K562 (cell line): ENCODE measurements around the gene EDN2. TPM values are rescaled to one million over a fixed set of nuclear protein-coding genes. Genes with fewer than 3 reads are reported as not detected.

Experiments
- ATAC-seq: fragments of 200-7000 bp; cut with Tn5 transposase; 3 replicates; pipeline ENCODE4 v1.9.1; 2020; ENCODE audit warnings: moderate library complexity
- BruUV-seq: library from RNA; stranded (reverse); fragments of 400-500 nt; replicated peaks from 2 replicates; lab custom pipeline; 2021; lab: Mats Ljungman, UMichigan
- CTCF ChIA-PET: fragments of 300-600 bp; formaldehyde crosslinking; extraction: SDS; loops from one replicate; lab custom pipeline; 2021; ENCODE audit warnings: low intra/inter-chr PET ratio; lab: Yijun Ruan, JAX
- POLR2A ChIA-PET: fragments of 300-600, 350-650 bp; sonication (Branson Sonifier 250); formaldehyde crosslinking; extraction: SDS; loops from one replicate; lab custom pipeline; 2021; ENCODE audit warnings: antibody characterized with exemption, inconsistent platforms; lab: Yijun Ruan, JAX
- DNase-seq, 4 experiments: peaks; one replicate each; pipeline versions ENCODE4 v3.0.0 to v3.0.0-alpha.2; 2011 to 2018; ENCODE audit warnings: low spot score in 3 of 4, mixed read lengths in 3 of 4; ENCODE audit errors: extremely low read depth in 1 of 4
- FAIRE-seq: peaks from 2 replicates; lab custom pipeline; 2011; peaks lifted over from hg19 to GRCh38; lab: Jason Lieb, UNC
- H2AFZ ChIP-seq: 2 replicates; pipeline ENCODE4 v1.6.0; 2011; ENCODE audit warnings: low read depth, low read length, control low read depth, inconsistent platforms
- H3K27ac ChIP-seq: fragments of 200-600 bp; 3 replicates; pipeline ENCODE4 v1.8.0; 2011; ENCODE audit warnings: low read depth, mild to moderate bottlenecking, control low read depth, inconsistent platforms, low read length, moderate library complexity, mixed read lengths; ENCODE audit errors: extremely low read depth
- H3K27me3 ChIP-seq, 2 experiments: fragments of 300-600 bp in 1 of 2; 2 replicates in 1 of 2; 3 replicates in 1 of 2; pipeline versions ENCODE4 v1.6.0 to v1.8.0; 2011; ENCODE audit warnings: inconsistent platforms in 2 of 2, low read length in 2 of 2, mild to moderate bottlenecking in 1 of 2, mixed read lengths in 1 of 2, moderate library complexity in 1 of 2; ENCODE audit not compliant: control insufficient read depth in 2 of 2, insufficient read depth in 2 of 2
- H3K36me3 ChIP-seq: fragments of 300-600 bp; 3 replicates; pipeline ENCODE4 v1.8.0; 2011; ENCODE audit warnings: mild to moderate bottlenecking, low read length, inconsistent platforms; ENCODE audit not compliant: control insufficient read depth, insufficient read depth
- H3K4me1 ChIP-seq, 2 experiments: fragments of 200-600 bp in 1 of 2; replicated peaks in 1 of 2; 2 replicates in 1 of 2; 3 replicates in 1 of 2; pipeline versions ENCODE4 v1.5.1 to v1.8.0; 2011; ENCODE audit warnings: inconsistent platforms in 2 of 2, low read length in 2 of 2, mild to moderate bottlenecking in 1 of 2, mixed read lengths in 1 of 2, moderate library complexity in 1 of 2; ENCODE audit not compliant: control insufficient read depth in 2 of 2, insufficient read depth in 2 of 2
- H3K4me2 ChIP-seq: 2 replicates; pipeline ENCODE4 v1.6.1; 2011; ENCODE audit warnings: low read length, control low read depth, inconsistent platforms, mixed read lengths; ENCODE audit not compliant: insufficient read depth
- H3K4me3 ChIP-seq: fragments of 200-600 bp; sonication (generic), shearing (Covaris generic); 2 replicates; pipeline ENCODE4 v1.5.1; 2016; ENCODE audit warnings: control low read depth, inconsistent platforms
- H3K79me2 ChIP-seq: fragments of 200-600 bp; 3 replicates; pipeline ENCODE4 v1.8.0; 2011; ENCODE audit warnings: low read length, inconsistent platforms; ENCODE audit not compliant: control insufficient read depth, insufficient read depth
- H3K9ac ChIP-seq, 2 experiments: 2 replicates each; pipeline versions ENCODE4 v1.6.0 to v1.6.1; 2011; ENCODE audit warnings: low read depth in 2 of 2, low read length in 2 of 2, control low read depth in 1 of 2, inconsistent platforms in 1 of 2, mild to moderate bottlenecking in 1 of 2, mixed read lengths in 1 of 2; ENCODE audit not compliant: insufficient read depth in 1 of 2
- H3K9me1 ChIP-seq: one replicate; pipeline ENCODE4 v1.6.0; 2011; ENCODE audit warnings: inconsistent platforms, mild to moderate bottlenecking, low read length, moderate library complexity; ENCODE audit not compliant: control insufficient read depth, insufficient read depth
- H3K9me3 ChIP-seq: replicated peaks from 2 replicates; pipeline ENCODE4 v1.5.1; 2011; ENCODE audit warnings: low read depth, low read length, inconsistent platforms; ENCODE audit not compliant: control insufficient read depth, insufficient read depth
- H4K20me1 ChIP-seq: replicated peaks from 2 replicates; pipeline ENCODE4 v1.6.1; 2011; ENCODE audit warnings: low read length, inconsistent platforms, mixed read lengths; ENCODE audit not compliant: control insufficient read depth, insufficient read depth
- DDX20 ChIP-seq: fragments of 450-650 bp; IDR thresholded peaks from 2 replicates; pipeline ENCODE4 v1.6.1; 2016; ENCODE audit warnings: missing genetic modification characterization, low read depth, mild to moderate bottlenecking, missing compliant biosample characterization, moderate library complexity
- HDAC3 ChIP-seq: fragments of 450-650 bp; IDR thresholded peaks from 2 replicates; pipeline ENCODE4 v1.6.1; 2018; ENCODE audit warnings: borderline replicate concordance, mild to moderate bottlenecking, moderate library complexity; ENCODE audit not compliant: partially characterized antibody
- HNRNPK ChIP-seq: fragments of 200-400 bp; formaldehyde crosslinking; IDR thresholded peaks from one replicate; pipeline ENCODE4 v1.6.1; 2018; ENCODE audit warnings: mild to moderate bottlenecking, low read depth, low read length; ENCODE audit not compliant: poor library complexity, severe bottlenecking
- MBD1 ChIP-seq: fragments of 250-450 bp; sonication (Bioruptor Pico); IDR thresholded peaks from 2 replicates; pipeline ENCODE4 v1.8.0; 2022; ENCODE audit warnings: inconsistent platforms
- MEF2D ChIP-seq: conservative IDR thresholded peaks from 2 replicates; pipeline ENCODE4 v1.6.1; 2016; ENCODE audit warnings: low read depth, missing genetic modification characterization, missing compliant biosample characterization
- PHTF2 ChIP-seq: fragments of 250-450 bp; sonication (Bioruptor Pico); IDR thresholded peaks from 2 replicates; pipeline ENCODE4 v1.5.0; 2021; ENCODE audit warnings: mild to moderate bottlenecking
- PYGO2 ChIP-seq: fragments of 450-650 bp; IDR thresholded peaks from 2 replicates; pipeline ENCODE4 v1.6.1; 2016; ENCODE audit warnings: mild to moderate bottlenecking, missing genetic modification characterization, moderate library complexity, missing compliant biosample characterization
- RREB1 ChIP-seq: fragments of 250-450 bp; sonication (Bioruptor Pico); IDR thresholded peaks from 2 replicates; pipeline ENCODE4 v1.4.0; 2020
- TBL1XR1 ChIP-seq, 2 experiments: IDR thresholded peaks; 2 replicates each; pipeline ENCODE4 v1.6.1; 2012; ENCODE audit warnings: improper control_type of control experiment in 2 of 2, low read length in 2 of 2, mild to moderate bottlenecking in 1 of 2
- ZNF696 ChIP-seq: fragments of 250-450 bp; sonication (Bioruptor Pico); conservative IDR thresholded peaks from 2 replicates; pipeline ENCODE4 v1.4.0; 2020; ENCODE audit warnings: mild to moderate bottlenecking, moderate library complexity
- whole genome bisulfite sequencing: fragments of 100-300 bp; shearing (Covaris generic); methylation state at CpG from one replicate; pipeline ENCODE4 v1.1.6; 2016; ENCODE audit warnings: low coverage, mixed read lengths; ENCODE audit not compliant: insufficient coverage; ENCODE audit errors: missing lambda C conversion rate; 5-methylcytosine and 5-hydroxymethylcytosine counted together
- in situ Hi-C: fragments of 300-500 bp; cut with MboI; formaldehyde crosslinking; loops from 4 replicates; pipeline ENCODE4 v1.15.0; 2018; ENCODE audit warnings: inconsistent platforms, mixed read lengths
- intact Hi-C: fragments of 100-400 bp; cut with micrococcal nuclease; formaldehyde crosslinking; loops from 2 replicates; pipeline ENCODE4 v1.14.2; 2022
- polyA plus RNA-seq, 8 experiments: library from polyadenylated mRNA; depleted of rRNA in 4 of 8; stranded (reverse) in 5 of 8; unstranded in 3 of 8; fragments of >200 nt; fragmentation: Nextera tagmentation in 2 of 8; fragmentation: Illumina TruSeq in 1 of 8; extraction: Ambion mirVana in 2 of 8; extraction: Trizol in 1 of 8; gene quantifications; 2 replicates each; pipeline versions ENCODE4 v1.2.1 to v1.2.3, GENCODE V29; 2011 to 2014; ENCODE audit warnings: inconsistent platforms in 1 of 8, missing spikeins in 1 of 8
- total RNA-seq, 7 experiments: library from RNA; depleted of rRNA in 6 of 7; stranded (reverse); fragments of >200 nt in 6 of 7; fragmentation: Illumina TruSeq in 2 of 7; extraction: Trizol in 2 of 7; gene quantifications; 2 replicates each; pipeline versions ENCODE4 v1.2.1 to v1.2.3, GENCODE V29; 2011 to 2021; ENCODE audit warnings: low replicate concordance in 1 of 7
- TF ChIP-seq, protein P1 (sequence below): fragments of 250-450 bp; sonication (Bioruptor Pico); IDR thresholded peaks from 2 replicates; pipeline ENCODE4 v1.8.0; 2021; ENCODE audit warnings: borderline replicate concordance, mild to moderate bottlenecking, moderate library complexity; ENCODE audit not compliant: poor library complexity, severe bottlenecking
- TF ChIP-seq, protein P2 (sequence below): IDR thresholded peaks from 3 replicates; pipeline ENCODE4 v1.6.1; 2011; ENCODE audit warnings: borderline replicate concordance, mild to moderate bottlenecking; ENCODE audit not compliant: insufficient read length, insufficient read depth

Gene EDN2
- total and polyA plus RNA-seq, 9 of the 15 experiments (the other 6 are each of a cell fraction or from before 2014, with no cell fraction given) = not detected

DNA sequence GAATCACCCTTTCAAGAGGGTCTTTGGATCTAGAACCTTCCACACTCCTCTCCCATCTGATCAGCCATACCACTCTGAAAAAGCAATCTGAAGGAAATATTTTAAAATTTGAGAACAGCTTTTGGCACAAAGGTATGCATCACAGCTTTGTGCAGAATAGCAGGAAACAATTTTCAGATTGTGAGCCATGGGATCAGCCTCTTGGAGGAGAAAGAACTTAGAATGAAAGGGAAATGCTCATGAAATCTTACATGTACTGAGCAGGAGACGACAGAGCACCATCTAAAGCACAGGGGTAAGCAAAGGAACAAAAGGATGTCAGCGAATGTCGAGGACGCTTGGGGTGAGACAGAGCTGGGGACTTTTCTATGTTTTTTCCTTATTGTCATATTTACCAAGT lies 54.4 kb downstream of the EDN2 start:
- Histone ChIP-seq H2AFZ (no peak overlapping the region), H4K20me1 (peaks cover 18% of the 10 kb centered on the region), H3K4me1 (peaks cover 7 to 19% of the 10 kb centered on the region in 2 experiments; a peak in 3 of 5 replicates), H3K79me2 (no peaks in the 10 kb centered on the region), H3K27ac (no peak overlapping the region), H3K36me3 (no peaks in the 10 kb centered on the region), H3K9me1 (peaks cover 2% of the 10 kb centered on the region), H3K27me3 (peaks cover 18 to 42% of the 10 kb centered on the region in 2 experiments), H3K9ac (no peak overlapping the region), H3K4me3 (no peak overlapping the region), H3K9me3 (no peaks in the 10 kb centered on the region), H3K4me2 (no peak overlapping the region)
- ATAC-seq (no peak), DNase-seq (no peak), FAIRE-seq (no peak)
- intact Hi-C loops (no loop called here), in situ Hi-C loops (loop anchor here (5.0 kb wide), 2 partner anchors 113 to 163 kb away; no protein-coding TSS in a partner anchor)
- TF ChIP-seq PYGO2 (tag) (no peak), MEF2D (no peak), PHTF2 (CRISPR knock-in tag) (no peak), TBL1XR1 (IDR thresholded peaks at IDR 0.05; ENCODE audit: low read length in 2 of 2) (no peak), HDAC3 (no peak), RREB1 (CRISPR knock-in tag) (no peak), ZNF696 (CRISPR knock-in tag) (no peak), DDX20 (tag) (no peak), HNRNPK (no peak), MBD1 (CRISPR knock-in tag) (no peak)
- TF ChIP-seq, protein P1, sequence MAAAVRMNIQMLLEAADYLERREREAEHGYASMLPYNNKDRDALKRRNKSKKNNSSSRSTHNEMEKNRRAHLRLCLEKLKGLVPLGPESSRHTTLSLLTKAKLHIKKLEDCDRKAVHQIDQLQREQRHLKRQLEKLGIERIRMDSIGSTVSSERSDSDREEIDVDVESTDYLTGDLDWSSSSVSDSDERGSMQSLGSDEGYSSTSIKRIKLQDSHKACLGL (CRISPR knock-in tag) = no peak
- TF ChIP-seq, protein P2, sequence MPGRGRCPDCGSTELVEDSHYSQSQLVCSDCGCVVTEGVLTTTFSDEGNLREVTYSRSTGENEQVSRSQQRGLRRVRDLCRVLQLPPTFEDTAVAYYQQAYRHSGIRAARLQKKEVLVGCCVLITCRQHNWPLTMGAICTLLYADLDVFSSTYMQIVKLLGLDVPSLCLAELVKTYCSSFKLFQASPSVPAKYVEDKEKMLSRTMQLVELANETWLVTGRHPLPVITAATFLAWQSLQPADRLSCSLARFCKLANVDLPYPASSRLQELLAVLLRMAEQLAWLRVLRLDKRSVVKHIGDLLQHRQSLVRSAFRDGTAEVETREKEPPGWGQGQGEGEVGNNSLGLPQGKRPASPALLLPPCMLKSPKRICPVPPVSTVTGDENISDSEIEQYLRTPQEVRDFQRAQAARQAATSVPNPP = no peak
- CTCF ChIA-PET = no interaction called here
- WGBS = 0% methylated on average over 4 of the region's 4 CpGs
- POLR2A ChIA-PET = interaction anchor here (0.9 kb wide), 1 partner anchor 106 kb away, joined by 3 read pairs; no protein-coding TSS in a partner anchor
- no TSS peak for BruUV-seq
